Measurements from ENCODE around the gene SEPTIN2. TPM values are rescaled to one million over a fixed set of nuclear protein-coding genes. Genes with fewer than 3 reads are reported as not detected.

Gene SEPTIN2
- total RNA-seq, 2 experiments from 2014 or later, result 198 to 275 TPM

GRCh38 chr2:241279413-241279812, 36.3 kb upstream of the SEPTIN2 start:
- BruUV-seq (replicated peaks), result no TSS peak
- intact Hi-C loops (cut with micrococcal nuclease; ENCODE audit: unreplicated experiment), result no loop called here

DNA sequence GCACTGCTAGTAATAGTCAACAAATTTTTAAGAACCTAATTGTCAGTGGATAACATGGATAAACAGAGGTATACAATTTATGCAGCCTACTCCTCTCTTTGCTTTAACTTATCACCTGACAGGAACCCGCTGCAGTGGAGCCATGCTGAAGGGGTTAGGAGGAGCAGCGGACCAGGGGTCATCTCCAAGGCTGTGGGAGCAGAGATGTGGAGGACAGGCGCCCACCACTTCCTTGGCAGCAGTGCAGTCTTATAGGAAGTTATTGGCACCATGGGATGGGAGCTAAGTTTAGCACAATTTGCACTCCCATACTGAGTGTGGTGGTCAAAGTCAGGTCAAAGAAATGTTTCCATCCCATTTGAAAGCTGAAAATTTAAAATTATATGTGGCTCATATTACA, 35.9 kb upstream of the SEPTIN2 start:
- Histone ChIP-seq H3K9me3 (ENCODE audit: low read length) (no peaks in the 10 kb centered on the region), H3K4me1 (ENCODE audit: insufficient read depth, low read length, poor library complexity, severe bottlenecking) (peaks cover 9% of the 10 kb centered on the region), H4K20me1 (ENCODE audit: insufficient read depth, low read length) (peaks cover 7% of the 10 kb centered on the region), H3K4me3 (ENCODE audit: low read depth, low read length, poor library complexity, severe bottlenecking) (no peak overlapping the region), H3K27ac (ENCODE audit: low read depth, low read length, poor library complexity, severe bottlenecking) (no peak overlapping the region), H3K9me2 (ENCODE audit: insufficient read depth, low read length) (no peaks in the 10 kb centered on the region), H3K79me2 (ENCODE audit: insufficient read depth, low read depth, low read length) (peaks cover 33% of the 10 kb centered on the region; the same call in 1 of the 2 replicates), H3K4me2 (ENCODE audit: low read length) (no peak overlapping the region), H2AFZ (ENCODE audit: low read length) (no peak overlapping the region), H3K36me3 (ENCODE audit: insufficient read depth, low read length) (peaks cover 2% of the 10 kb centered on the region; the same call in 1 of the 2 replicates)
- intact Hi-C loops (cut with micrococcal nuclease; ENCODE audit: unreplicated experiment), result no loop called here
- no peak for DNase-seq (ENCODE audit: low spot score)
- ChIA-PET CTCF (ENCODE audit: unreplicated experiment) (interaction anchor here (0.5 kb wide), 1 partner anchor 740 kb away, joined by 3 read pairs; no protein-coding TSS in a partner anchor), POLR2A (interaction anchor here (1.0 to 1.6 kb wide), 3 partner anchors 13 to 22 kb away, joined by 3 to 5 read pairs (median 4); no protein-coding TSS in a partner anchor)
- no peak for TF ChIP-seq EZH2phosphoT487 (IDR thresholded peaks at IDR 0.05; ENCODE audit: borderline replicate concordance, low read depth, low read length)
- no peak for TF ChIP-seq CTCF (conservative IDR thresholded peaks at IDR 0.05; ENCODE audit: low read length)
- BruUV-seq (replicated peaks), result no TSS peak

More at GRCh38 chr2:241279413-241279812, 36.3 kb upstream of the SEPTIN2 start:
- peaks cover 33% of the 10 kb centered on the region; the same call in 1 of the 2 replicates for H3K79me2 ChIP-seq (ENCODE audit: insufficient read depth, low read depth, low read length)
- H3K4me2 ChIP-seq (ENCODE audit: low read length), result no peak overlapping the region
- peaks cover 7% of the 10 kb centered on the region for H4K20me1 ChIP-seq (ENCODE audit: insufficient read depth, low read length)
- H3K27ac ChIP-seq (ENCODE audit: low read depth, low read length, poor library complexity, severe bottlenecking), result no peak overlapping the region
- TF ChIP-seq CTCF (conservative IDR thresholded peaks at IDR 0.05; ENCODE audit: low read length), result no peak
- no peak for TF ChIP-seq EZH2phosphoT487 (IDR thresholded peaks at IDR 0.05; ENCODE audit: borderline replicate concordance, low read depth, low read length)
- no peak for DNase-seq (ENCODE audit: low spot score)
- H2AFZ ChIP-seq (ENCODE audit: low read length), result no peak overlapping the region
- peaks cover 9% of the 10 kb centered on the region for H3K4me1 ChIP-seq (ENCODE audit: insufficient read depth, low read length, poor library complexity, severe bottlenecking)
- H3K9me2 ChIP-seq (ENCODE audit: insufficient read depth, low read length), result no peaks in the 10 kb centered on the region
- POLR2A ChIA-PET, result interaction anchor here (1.0 to 1.6 kb wide), 3 partner anchors 13 to 22 kb away, joined by 3 to 5 read pairs (median 4); no protein-coding TSS in a partner anchor
- CTCF ChIA-PET (ENCODE audit: unreplicated experiment), result interaction anchor here (0.5 kb wide), 1 partner anchor 740 kb away, joined by 3 read pairs; no protein-coding TSS in a partner anchor
- no peak overlapping the region for H3K4me3 ChIP-seq (ENCODE audit: low read depth, low read length, poor library complexity, severe bottlenecking)
- 0 out of 2 replicates have a peak, but pooled peaks cover under 1% of the 10 kb centered on the region for H3K36me3 ChIP-seq (ENCODE audit: insufficient read depth, low read length)
- H3K9me3 ChIP-seq (ENCODE audit: low read length), result no peaks in the 10 kb centered on the region

DNA sequence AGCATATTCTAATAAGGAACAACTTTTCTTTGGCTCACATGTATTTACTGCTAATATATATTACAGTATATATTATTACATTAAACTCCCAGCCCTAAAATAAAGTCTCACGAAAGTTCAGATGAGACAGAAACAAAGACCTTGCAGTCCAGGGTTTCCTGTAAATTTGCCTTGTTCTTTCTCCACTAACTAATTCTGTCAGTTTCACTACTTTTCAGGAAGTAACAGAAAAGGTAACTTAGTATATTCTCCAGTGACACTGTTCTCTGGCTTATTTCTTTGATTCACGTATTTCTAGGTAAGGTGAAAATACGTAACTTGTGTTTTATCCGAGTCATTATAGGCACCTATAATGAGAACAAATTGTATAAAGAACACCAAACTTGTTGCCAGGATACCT, 35.4 kb upstream of the SEPTIN2 start:
- ChIA-PET POLR2A (interaction anchor here (1.0 to 1.6 kb wide), 2 partner anchors 16 to 21 kb away, joined by 3 to 4 read pairs; no protein-coding TSS in a partner anchor), CTCF (ENCODE audit: unreplicated experiment) (no interaction called here)
- no TSS peak for BruUV-seq (replicated peaks)
- Histone ChIP-seq H3K36me3 (ENCODE audit: insufficient read depth, low read length) (peaks cover 6% of the 10 kb centered on the region), H3K4me2 (ENCODE audit: low read length) (no peak overlapping the region), H2AFZ (ENCODE audit: low read length) (no peak overlapping the region), H3K9me3 (ENCODE audit: low read length) (no peaks in the 10 kb centered on the region), H3K27ac (ENCODE audit: low read depth, low read length, poor library complexity, severe bottlenecking) (no peak overlapping the region), H3K79me2 (ENCODE audit: insufficient read depth, low read depth, low read length) (peaks cover 33% of the 10 kb centered on the region; the same call in 1 of the 2 replicates), H3K4me3 (ENCODE audit: low read depth, low read length, poor library complexity, severe bottlenecking) (no peak overlapping the region), H3K4me1 (ENCODE audit: insufficient read depth, low read length, poor library complexity, severe bottlenecking) (peaks cover 9% of the 10 kb centered on the region), H4K20me1 (ENCODE audit: insufficient read depth, low read length) (peaks cover 7% of the 10 kb centered on the region), H3K9me2 (ENCODE audit: insufficient read depth, low read length) (no peaks in the 10 kb centered on the region)
- DNase-seq (ENCODE audit: low spot score), result no peak
- intact Hi-C loops (cut with micrococcal nuclease; ENCODE audit: unreplicated experiment), result no loop called here
- TF ChIP-seq EZH2phosphoT487 (IDR thresholded peaks at IDR 0.05; ENCODE audit: borderline replicate concordance, low read depth, low read length), result no peak

Measured in OCI-LY7 (cell line).